Lung microvascular endothelial cell (primary cell): Measurements from ENCODE around the gene KIF26A. TPM values are rescaled to one million over a fixed set of nuclear protein-coding genes. Genes with fewer than 3 reads are reported as not detected.

ENCODE experiments used
- DNase-seq, 2 donors: peaks; one replicate each; pipeline versions ENCODE4 v3.0.0 to v3.0.0-alpha.2; 2010; ENCODE audit warnings: low read depth in 2 of 2
- total RNA-seq: library from RNA; depleted of rRNA; stranded (reverse); fragments of >200 nt; gene quantifications from 2 replicates; pipeline ENCODE4 v1.2.1, GENCODE V29; 2014

KIF26A gene
- total RNA-seq: 6.1 and 24.0 TPM in 2 replicates

- peak in 1 of 2 donors; percentile 61 for DNase-seq
Measured at GRCh38 chr14:104138098-104138717, at the start of gene KIF26A. KIF26A (plus strand) TSS chr14:104138587; CDS start chr14:104138723, 136 bp downstream.

DNA sequence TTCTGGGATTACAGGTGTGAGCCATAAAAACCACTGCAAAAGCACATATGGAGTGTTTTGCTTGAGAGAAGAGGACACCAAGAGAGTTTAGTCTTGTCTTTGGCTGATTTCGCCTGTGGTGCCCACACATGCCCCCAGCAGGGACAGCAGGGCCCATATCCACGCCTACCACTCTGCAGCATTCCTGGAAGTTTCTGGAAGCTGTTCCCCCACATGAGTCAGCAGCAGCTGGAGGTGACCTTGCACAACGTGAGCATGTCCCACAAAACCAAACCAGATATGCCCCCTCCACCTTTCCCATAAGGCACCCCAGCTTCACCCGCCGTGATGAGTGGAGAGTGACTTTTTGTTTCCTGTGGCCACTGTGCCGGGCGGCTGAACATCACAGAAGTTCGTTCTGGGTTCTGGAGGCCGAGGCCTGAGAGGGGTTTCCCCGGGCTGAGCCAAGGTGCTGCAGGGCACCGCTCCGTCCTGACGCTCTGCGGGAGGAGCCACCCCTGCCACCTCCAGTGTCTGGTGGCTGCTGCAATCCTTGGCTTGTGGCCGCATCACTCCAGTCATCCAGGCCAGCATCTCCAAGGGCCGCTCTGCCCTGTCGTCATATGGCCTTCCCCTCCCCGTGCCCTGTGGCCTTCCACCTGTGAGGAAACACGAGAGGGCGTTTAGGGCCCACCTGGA, 48.2 kb upstream of the KIF26A start:
- no peak for DNase-seq

GRCh38 chr14:104091061-104091926, 47.1 kb upstream of the KIF26A start:
- DNase-seq: no peak

- DNase-seq: no peak
Measured at GRCh38 chr14:104091927-104092771, 46.2 kb upstream of the KIF26A start.

DNA sequence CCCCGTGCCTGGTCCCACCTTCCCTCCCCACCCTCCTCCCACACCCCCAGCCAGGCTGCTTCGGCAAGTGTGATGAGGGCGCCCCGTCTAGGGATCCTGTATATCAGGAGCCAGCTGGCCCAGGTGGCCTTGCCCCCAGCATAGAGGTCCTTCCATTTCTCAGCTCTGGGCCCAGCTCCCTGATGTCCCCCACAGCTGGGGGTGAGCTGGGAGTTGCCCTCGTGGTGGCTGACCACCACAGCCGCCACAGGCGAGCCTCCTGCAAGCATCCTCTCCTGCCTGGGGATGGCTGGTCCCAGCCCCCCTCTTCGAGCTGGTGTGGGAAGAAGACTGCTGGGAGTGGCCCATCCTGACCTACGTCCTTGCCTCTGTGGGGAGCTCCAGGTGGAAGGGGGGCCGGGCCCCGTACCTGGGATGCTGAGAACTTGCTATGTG, 45.4 kb upstream of the KIF26A start:
- DNase-seq: no peak

- DNase-seq: peak in 1 of 2 donors; percentile 13
Measured at GRCh38 chr14:104093366-104094055, 44.9 kb upstream of the KIF26A start.

DNA sequence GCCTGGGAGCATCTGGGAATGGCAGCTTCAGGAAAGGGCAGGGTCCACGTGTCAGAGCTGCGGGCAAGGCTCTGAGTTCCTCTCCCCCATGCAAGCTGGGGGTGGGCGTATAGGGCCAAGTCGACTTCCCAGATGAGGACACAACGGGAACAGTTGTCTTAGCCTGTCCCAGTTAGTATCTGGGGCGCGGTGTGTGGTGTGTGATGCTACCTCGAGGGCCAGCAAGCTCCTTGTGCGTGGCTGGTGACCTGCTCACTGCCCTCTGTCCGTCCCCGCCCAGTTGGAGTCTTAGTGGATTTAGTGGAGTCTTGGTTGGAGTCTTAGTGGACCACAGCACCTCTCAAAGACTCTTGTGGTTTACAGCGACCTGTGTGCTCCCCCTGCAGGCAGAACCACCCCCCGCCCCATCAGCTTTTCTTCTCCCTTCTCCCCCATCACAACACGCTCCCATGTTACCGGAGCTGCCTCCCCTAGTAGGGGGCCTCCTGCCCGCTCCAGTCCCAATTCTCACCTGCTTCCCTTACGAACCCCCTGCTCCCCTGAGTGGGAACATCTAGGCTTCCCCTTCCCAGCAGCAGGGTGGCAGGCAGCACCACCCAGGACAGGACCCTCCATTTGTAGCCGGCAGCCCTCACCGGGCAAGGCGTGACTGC, 44.2 kb upstream of the KIF26A start:
- no peak for DNase-seq

DNA sequence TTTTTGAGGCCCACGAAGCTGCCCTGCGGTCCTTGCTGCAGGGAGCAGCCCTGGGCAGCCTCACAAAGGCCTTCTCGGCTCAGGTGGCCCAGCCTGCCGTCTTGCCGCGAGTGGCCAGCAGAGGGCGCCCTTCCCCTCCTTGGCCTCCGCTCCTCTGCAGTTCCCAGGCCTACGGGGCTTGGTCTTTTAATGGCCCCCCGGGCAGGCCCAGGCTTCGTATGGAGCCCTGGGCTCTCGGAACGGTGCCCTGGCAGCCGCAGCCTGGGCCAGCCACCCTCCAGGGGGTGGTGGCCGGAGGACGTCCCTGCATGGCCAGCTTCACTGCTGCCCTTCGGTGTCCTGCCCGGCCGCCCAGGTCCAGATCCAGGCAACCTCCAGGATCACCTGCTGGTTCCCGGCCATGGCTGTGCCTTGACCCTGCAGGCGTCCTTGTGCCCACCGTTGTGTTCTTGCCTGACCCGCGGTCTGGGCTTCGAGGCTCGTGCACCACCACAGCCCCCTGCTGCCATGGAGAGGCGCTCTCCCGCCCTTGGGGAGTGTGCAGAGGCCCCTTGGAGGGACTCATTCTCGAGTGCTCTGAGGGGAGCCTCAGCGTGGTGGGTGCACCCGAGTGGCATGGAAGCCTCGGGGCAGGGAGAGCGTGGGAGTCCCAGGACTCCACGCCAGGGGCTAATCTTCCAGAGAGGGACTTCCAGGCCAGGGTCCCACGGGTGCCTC, 43.5 kb upstream of the KIF26A start:
- peak; percentile 52 to 66 for DNase-seq

DNA sequence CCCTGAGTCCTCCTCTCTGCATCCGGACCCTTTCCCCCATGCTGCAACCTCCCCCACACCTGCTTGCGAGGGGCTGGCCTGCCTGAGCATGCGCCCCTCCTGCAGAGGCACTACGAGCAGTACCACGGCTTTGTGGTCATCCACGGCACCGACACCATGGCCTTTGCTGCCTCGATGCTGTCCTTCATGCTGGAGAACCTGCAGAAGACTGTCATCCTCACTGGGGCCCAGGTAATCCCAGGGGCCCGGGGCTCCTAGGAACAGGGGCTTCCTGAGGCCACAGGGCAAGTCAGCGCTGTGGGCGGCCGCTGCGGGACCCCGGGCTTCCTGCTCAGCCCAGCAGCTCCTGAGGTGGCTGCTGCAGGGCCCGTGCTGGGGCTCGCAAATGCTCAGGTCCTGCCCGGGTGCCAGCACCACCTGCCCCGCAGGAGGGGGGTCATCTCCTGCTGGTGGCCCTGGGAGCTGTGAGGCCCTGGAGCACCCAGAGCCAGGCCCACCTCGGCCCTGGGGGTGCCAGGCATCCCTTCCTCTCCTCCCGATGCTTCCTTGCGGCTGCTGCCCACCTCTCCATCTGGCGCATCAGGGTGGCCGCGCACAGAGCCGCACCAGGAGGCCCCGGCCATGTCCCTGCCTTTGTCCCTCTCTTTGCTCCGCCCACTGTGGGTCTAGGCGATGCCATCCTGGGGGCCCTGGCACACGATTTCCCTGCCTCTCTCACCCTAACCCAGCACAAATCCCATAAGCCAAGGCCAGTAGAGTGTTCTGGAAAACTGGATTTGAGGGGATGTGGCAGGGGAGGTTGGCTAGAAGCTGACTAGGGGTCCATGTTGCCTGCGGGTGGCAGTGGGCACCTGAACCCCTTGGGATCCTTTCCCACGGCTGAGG, 42.7 kb upstream of the KIF26A start:
- no peak for DNase-seq

DNA sequence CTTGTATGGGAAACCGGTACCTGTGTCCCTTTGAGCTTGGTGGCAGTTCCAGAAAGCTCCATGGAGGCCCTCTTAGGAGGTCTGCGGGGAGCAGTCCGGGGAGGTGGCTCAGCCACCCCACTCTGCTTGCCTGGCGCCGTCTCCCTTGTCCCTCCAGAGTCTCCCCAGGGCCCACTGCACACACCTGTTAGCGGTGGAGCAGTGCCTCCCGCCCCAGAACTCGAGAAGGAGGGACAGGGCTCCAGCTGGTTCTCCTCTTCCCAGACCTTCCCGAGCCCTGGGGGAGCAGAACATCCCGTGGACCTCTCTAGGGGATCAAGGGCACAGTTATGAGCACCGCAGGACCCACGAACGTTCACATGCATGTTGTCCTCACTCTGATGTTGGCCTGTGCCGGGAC, 42.1 kb upstream of the KIF26A start:
- DNase-seq: no peak

DNA sequence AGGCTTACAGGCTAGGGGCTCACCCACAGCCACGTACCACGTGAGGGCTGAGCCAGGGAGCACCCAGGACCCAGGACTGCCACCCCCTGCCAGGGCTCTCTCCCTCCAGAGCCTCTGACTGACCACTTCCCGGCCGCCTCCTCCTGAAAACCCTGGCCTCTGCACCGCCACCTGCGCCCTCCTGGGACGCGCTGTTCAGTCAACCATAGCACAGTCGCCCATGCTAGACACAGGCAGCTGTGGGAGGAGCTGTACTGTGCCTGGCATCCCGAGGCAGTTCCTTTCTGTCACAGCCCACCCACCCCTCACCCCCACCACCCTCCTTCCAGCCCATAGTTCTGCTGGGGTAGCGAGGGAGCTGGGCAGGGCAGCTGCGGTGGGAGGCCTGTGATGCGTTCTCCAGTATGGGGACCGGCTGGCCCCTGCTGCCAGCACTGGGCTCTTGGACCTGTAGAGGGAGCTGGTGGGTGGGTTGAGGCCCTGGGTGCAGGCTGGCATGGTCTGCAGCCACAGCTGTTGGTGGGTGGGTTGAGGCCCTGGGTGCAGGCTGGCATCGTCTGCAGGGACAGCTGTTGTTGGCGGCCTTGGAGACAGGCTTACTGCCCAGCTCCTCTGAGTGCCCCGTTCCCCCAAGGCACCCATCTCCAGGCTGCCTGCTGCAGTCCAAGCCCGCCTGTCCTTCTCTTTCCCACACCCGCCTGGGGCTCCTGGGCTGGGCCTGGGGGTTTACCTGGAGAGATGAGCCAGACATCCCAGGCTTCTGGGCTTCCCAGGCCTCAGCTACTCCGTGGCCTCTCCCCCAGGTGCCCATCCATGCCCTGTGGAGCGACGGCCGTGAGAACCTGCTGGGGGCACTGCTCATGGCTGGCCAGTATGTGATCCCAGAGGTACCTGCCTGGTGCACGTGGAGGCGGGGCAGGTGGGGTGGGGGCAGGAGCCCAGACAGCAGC, 41.4 kb upstream of the KIF26A start:
- DNase-seq: no peak

DNA sequence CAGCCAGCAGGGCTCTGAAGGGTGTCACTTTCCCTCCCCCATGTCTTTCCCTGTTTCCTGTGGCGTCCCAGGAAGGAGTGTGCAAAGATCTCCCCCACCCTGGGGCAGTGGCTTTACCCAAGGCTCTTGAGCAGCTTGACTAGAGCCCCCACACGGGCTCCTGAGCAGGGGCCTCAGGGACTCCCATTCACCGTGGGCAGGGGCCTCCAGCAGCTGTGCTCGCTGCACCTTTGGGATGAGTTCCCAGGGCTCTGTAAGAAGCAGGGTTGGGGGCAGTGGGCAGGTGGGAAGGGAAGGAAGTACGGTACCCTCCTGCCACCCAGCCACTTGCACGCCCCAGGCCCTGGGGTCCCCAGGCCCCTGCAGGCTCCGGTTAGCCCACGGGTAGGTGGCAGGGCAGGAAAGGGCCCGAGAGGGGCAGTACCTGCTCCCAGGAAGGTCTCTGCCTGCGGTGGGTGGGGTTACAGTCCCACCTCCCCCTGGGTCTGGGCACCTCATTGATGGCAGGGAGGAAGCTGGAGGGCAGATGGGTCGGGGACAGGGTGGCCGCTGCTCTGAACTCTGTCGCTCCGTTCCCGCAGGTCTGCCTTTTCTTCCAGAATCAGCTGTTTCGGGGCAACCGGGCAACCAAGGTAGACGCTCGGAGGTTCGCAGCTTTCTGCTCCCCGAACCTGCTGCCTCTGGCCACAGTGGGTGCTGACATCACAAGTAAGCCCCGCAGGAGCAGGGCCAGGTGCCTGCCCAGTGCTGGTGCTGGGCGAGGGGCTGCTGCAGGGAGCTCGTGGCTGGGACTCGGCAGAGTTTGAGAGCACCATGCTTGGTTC, 39.9 kb upstream of the KIF26A start:
- DNase-seq: no peak

DNA sequence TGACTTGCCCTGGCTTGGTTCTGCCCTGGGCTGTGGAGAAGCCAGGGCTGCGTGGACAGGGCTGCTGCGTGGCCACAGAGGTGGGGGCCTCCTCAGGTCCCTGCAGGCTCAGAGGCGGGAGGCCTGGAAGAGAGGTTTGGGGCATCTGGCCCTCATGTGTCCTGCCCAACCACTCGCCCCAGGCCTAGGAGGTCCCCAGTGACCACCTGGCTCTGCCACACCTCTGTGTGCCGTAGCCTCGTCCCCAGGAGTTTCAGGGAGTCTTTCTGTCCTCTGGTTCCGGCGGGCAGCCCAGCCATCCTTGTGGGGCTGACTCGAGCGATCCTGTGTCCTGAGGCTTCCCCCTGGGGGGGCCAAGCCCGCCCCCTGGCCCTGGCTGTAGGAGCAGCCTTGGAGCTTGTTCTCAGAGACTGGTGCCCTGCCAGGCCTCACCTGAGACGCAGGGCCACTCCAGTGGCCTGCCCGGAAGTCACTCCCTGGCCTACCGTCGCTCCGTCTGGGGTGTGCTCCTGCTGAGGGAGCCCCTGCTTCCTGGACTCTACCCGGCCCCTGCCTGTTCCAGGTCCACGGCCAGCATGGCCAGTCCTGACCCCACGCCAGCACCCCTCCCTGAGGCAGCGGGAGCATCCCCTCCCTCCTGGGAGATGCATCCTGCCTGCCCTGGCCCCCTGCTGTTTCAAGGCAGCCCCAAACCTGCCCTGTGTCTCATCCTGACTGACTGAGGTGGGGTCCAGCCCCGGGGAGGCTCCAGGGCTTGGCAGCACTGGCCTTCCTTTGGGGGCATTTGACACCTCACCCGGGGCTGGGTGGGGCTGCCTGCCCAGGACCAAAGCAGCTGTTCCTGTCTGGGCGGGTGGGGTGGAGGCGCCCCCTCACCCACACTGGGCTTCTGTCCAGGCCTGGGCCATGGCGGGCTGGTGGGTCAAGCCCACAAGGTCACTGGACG, 39.0 kb upstream of the KIF26A start:
- no peak for DNase-seq

DNA sequence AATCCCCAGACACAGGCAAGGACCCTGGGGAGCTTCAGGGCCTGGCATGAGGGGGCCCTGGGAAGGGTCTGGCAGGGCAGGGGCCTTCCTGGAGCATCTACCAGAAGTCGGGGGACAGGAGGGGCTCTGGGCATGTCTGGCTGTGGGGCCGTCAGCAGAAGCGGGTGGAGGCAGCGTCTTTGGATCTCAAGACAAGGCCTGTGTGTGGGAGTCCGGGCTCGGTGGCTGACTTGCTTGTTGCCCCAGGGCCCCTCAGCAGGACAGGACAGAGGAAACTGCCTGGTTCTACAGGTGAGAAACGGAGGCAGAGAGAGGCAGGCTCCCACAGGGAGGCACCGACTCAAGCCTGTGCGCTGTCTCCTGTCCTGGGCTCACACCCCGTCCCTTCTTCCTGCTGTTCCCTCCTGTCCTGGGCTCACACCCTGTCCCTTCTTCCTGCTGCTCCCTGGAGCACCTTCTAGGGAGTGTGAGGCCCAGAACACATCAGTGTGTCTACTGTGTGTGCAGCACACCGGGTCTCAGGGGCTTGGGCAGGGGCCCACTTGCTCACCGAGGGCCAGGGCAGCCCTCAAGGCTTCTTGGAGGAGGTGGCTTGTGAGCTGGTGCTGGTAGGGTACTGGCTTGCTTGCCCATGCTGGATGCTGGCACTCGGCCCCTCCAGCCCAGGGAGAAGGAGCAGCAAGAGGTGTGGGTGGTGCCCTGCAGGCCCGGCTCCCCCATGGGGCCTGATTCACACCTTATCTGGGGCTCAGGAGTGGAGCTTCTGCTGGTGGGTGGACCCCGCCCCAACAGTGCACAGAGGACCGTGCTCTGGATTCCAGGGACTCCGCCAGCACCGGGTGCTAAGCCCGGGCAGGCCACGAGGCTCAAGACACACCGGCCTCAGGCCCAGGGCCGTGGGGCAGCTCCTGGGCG, 38.0 kb upstream of the KIF26A start:
- no peak for DNase-seq
